Left forelimb (tissue), 1 donor: Measurements from ENCODE around the gene ANGPTL2.
A peak's percentile ranks its signal among the peaks of the same experiment; 100 is the strongest.

Experiments
- DNase-seq: peaks from one replicate; pipeline ENCODE4 v3.0.0-alpha.2; 2018; ENCODE audit warnings: low spot score

ANGPTL2 gene

DNA sequence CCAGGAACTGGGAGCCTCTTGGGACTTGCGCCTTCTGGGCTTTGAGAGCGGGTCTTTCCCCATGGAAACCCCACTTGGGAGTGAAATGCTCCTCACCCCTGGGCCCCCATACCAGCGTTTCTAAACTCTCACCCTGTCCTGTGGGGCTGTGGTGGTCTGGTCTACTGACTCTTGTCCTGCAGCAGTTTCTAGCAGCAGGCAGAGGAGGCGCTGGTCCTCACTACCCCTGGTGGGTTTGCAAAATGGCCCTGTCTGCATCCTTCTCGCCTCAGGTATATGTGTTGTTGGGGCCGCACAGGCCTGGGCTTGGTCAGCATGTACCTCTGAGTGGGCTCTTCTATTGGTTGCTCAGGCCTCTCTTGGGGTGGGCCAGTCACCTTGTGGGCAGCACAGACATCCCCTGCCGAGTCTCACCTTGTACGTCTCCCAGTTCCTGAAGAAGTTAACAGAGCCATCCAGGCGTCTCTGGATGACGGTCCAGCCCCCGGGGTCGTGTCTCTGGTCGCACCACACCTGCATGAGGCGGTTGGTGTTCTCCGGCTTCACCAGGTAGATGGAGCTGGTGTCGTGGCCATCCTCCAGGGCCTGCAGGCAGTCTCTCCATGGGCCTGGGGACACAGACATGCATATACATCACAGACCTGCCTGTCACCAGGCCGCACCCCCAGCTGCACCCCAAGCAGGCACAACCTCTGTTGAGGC, 29.0 kb downstream of the ANGPTL2 start:
- no peak for DNase-seq

DNA sequence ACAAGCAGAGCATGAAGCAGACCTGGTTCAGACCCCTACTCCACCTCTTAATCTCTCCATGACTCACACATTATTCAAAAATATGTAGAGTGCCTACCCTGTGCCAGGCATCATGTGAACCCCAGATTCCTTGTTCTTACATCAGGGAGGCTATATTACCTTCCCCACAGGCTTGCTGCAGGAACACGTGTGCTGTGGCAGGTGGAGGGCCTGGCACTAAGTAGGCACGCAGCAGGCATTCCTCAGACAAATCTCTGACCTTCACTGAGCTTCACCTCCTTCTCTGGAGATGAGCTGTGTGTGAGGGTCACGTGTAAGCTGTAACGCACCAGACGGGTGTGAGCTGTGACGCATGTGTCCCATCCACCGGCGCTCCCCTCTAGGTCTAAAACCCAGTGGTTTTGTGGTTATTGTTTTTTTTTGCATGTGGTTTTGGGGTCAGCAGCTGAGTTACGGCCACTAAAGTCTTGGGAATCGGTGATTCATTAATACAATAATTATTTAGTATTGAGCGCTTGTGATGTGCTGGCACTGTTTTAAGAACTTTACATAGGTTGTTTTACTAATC, 30.3 kb downstream of the ANGPTL2 start:
- DNase-seq: no peak

DNA sequence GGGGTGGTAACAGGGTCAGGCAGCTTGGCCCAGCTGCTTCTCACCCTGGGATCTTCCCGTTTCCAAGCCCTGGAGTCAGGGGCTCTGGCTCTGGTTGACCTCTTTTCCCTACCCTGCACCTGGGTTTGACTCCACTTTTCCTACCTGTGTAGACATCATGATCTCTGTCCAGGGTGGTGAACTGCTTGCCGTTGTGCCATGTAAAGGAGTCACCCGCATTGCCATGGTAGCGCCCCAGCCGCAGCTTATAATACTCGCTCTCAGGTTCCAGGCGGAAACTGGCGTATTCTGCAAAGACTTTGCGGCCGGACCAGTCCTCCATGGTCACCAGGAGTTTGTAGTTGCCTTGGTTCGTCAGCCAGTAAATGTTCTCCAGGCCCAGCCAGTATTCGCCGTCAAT, 30.9 kb downstream of the ANGPTL2 start:
- DNase-seq: peak; percentile 26

DNA sequence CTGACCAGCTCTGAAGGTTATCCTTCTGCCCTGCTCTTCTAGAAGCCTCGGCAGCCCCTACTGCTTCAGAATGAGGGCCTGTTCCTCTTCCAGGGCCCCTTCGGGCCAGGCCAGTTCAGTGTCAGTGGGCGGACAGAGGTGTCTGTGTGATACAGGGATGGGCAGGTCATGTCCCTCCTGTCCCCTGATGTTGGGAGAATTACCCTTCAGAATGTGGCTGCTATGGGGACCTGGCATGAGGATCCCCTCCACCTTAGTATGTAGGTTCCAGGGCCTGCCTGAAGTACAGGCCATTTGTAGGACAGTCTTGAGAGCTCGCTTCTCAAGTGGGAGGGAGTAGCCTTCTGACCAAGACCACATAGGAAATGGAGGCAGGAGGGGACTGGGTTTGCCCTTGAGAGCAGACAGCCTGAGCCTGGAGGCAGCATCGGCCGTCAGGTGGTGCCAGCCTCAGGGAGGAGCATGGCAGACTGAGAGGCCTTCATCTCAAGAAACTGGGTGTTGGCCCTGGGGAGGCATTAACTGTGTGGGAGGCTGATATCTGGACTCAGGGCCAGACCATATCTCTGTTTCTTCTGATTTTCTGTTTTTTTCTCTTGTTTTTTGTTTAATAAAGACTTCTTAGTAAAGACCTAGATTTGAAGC, 32.0 kb downstream of the ANGPTL2 start:
- peak; percentile 42 for DNase-seq

DNA sequence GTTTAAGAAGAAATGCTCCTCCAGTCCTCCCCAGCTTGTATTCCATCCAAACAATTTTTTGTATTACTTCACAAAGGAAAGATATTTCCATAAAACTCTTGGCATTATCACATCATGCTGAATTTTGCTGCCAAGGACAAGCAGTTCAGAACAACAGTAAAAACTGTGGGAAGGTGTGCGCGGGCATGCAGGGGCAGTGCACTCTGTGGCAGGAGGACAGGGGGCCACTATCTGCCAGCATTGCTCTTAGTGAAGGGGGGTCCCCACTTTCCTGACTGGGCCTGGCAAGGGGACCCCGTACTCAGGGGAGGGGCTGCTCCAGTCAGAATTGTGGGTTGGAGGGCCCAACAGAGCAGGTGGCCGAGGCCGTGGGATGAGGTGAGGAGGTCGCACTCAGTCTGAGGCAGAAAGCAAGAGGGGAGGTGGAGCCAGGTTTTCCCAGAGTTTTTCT, 32.8 kb downstream of the ANGPTL2 start:
- no peak for DNase-seq

DNA sequence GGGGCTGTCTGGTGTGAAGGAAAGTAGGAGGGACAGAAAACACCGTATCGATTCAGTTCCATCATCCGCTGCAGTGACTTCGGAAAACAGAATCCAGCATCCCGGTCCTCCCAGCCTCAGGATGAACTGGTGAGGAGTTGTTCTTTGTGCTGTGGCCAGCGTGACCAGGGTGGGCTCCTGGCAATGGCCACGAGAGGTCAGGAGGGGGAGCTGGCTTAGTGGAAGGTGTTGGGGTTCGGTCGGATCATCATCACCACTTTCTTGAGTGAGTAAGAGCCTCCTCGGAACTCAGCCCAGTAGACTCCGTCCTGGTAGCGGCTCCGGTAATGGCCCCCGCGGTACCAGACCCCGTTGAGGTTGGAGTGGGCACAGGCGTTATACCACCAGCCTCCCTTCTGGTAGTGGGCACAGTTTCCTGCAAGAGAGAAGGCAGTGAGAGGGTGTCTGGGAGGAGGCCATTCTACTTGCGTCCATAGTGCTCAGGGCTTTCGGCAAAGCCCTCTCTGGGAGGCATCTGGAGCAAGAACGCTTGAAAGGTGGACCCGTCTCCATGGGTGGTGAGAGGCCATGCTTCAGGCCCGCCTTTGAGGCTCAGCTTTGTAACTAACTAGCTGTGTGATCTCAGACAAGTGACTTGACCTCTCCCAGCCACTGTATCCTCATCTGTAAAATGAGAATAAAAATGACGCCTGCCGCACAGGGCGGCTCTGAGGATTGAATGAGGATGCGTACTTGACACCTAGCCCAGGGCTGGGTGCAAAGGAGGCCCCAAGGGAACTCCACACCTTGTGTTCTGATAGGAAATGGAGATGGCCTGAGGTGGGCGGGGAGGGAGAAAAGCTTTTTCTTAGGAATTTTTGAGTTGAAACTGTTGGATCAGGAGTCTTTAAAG, 33.5 kb downstream of the ANGPTL2 start:
- peak; percentile 56 for DNase-seq

DNA sequence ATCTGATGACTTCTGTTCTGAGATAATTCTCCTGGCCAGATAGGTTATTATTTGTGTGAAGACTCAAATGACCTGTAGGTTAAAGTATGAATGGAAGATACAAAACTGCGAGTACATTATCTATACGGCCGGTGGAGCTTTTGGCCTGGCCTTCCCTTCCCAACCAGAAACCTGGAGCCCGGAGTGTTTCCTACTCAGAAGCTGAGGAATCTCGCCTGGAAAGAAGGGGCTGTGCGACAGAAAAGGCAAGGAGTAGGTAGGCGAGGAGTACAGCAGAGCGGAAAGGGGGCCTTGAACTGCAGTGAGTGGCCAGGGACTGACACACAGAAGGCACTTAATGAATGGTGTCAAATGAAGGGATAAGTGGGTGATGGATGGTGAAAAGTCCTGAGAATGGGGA, 34.6 kb downstream of the ANGPTL2 start:
- DNase-seq: peak; percentile 3

DNA sequence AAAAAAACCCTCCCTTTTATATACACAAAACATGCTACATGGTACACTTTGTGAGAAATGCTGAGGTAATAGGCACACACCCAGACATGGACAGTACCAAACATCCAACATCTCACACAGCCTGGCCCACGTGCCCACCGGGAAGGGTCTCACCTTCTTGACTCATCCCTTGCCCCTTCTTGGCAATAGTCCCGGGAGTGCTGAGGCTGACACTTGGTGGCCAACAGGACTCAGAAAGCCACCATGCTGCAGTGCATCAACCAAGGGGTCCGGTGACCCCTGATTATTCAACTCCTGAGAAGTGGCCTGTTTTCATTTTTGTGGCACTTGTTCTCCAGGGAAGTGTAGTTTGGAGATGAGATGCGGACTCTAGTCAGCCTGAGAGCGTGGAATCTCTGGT, 35.0 kb downstream of the ANGPTL2 start:
- DNase-seq: peak; percentile 20

DNA sequence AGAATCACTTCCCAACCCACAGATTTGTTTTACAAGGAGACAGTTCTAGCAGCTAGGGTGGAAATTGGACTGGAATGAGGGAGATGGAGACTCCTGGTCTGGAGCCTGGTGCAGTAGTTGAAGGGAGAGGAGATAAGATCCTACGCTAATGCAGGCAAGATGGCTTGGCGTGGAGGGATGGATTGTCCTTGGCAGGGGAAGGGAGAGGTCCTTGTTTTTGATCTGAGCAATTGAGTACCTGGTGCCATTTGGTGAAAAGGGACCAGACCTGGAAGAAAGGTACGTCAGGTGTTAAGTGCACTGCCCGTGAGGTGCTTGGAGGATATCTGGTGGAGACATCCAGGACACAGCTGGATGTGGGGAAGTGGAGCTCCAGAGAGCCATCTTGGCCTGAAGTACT, 35.7 kb downstream of the ANGPTL2 start:
- DNase-seq: no peak

DNA sequence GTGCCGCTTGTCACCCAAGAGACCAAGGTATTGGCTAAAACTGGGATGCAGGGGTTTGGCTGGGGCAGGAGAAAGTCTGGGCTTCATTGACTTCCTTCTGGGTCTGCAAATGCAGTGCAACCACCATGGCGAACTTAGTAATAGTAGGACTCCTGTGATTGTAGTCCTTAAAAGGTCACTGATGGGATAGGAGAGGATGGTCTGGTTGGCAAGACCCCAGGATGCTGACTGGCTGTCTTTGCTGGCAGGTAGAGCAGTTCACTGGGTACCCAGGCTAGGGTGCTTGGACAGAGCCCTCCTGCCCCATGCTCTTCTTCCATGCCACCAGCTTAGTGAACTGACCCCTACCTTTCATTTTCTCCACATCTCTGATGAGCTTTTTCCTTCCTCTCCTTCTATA, 37.2 kb downstream of the ANGPTL2 start:
- DNase-seq: peak; percentile 15

DNA sequence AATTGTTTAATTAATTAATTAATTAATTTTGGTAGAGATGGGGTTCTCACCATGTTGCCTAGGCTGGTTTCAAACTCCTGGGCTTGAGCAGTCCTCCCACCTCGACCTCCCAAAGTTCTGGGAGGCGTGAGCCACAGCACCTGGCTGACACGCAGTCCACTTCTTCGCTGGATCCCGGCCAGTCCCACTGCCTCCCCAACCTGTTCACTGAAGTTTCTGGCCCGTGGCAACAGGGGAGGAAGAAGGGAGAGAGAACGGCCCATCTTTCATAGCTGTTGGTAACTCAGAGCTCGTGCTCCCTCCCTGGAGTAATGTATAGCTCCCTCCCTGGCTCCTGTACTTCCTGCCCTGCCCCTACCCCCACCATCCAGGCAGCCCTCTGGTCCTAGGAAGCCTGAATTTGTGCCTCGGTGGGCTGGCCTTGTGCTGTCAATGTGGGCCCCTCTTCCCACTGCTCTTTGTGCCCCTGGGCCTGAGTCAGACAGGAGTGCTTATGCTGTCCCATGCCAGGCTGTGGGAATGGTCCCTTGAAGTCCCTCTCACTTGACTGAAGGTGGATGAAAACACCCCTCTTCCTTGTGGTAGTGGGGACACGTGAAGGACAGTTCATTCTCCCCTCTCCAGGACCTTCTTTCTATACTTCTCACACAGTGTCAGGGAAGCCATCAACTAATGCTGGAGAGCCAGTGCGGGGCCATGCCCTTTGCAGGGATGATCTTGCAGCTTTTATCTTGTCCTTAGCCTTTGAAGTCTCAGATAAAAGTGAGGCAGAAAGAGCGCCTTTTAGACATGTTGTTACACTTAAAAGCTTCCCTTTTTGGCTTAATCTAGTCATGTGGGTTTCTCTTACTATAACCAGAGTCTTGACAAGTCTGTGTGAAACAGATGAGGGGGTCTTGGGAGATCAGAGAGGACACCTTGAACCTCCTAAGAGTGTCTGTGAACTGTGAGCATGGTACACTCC, 38.1 kb downstream of the ANGPTL2 start:
- peak; percentile 57 for DNase-seq

DNA sequence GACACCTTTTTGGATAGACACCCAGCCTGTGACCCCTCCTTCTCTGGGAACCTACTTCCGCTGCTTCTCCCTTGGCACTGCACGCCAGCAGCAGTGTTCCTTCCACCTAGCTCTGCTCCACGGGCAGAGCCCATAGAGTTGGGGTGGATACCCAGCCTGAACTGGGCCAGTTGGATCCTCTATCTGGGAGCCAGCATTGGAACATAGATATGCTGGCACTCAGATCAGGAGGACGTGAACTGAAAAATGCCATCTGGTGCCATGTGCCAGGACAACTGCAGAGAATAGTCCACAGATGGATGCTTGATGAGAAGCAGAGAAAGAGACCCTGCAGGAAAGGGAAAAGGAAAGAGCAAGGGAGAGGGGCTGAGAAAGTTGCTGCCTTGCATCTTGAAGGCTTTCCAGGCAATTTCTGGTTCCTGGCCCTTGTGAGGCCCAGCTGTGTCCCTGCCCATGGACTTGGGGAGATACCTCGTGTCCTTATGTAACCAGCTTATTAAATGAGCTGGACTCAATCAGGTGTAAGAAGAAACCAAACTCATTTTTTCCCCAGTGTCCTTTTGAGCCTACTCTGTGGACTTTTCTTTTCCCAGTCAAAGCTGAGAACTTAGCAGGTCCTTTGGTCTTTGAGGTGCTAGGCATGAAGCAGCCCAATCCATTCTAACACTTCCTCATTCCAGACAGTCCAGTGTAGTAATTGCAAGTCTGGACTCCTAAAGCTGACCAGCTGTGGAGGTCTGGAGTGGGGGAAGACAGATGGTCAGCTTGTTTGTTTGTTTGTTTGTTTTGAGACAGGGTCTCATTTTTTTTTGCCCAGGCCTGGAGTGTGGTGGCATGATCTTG, 39.1 kb downstream of the ANGPTL2 start:
- DNase-seq: peak; percentile 38

DNA sequence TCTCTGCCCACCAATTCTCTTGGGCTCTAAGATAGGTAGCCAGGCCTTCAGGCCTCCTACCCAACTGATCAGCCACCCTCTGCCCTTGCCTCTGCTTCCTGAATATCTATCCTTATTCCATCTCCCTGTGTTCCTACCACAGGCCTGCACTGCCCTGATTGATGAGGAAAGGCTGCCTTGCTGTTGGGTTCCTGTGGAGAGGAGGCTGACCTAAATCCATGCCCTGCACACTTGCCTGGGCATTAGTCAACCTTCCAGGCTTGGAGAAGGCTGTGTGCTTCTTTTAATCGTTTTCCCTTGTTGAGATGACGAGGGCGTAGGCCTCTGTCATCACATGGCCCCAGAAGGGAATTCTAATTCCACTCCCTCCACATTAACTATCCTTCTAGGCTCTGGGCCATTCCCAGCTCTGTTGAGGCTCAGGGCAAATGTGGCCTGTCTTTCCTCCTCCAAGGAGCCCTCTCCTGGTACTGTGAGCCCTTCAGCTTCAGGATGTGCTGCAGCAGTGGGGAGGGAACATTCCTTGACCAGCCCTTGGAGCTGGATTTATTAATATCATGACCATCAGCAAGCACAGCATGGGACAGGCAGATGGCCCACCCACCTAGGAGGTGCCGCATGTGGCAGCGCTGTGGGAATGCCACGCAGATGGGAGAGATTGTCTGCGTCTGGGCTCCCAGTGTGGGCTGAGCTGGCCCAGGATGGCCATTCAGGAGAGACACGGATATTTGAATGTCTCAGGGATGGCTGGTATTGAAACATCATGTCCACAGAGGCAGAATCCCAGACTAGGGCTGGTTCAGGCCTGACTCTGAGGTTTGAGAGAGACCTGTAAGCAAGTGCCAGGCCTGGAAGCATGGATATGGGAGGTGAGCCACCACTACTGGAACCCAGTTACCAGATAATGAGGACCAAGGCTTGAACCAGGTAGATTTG, 40.9 kb downstream of the ANGPTL2 start:
- DNase-seq: peak; percentile 4

DNA sequence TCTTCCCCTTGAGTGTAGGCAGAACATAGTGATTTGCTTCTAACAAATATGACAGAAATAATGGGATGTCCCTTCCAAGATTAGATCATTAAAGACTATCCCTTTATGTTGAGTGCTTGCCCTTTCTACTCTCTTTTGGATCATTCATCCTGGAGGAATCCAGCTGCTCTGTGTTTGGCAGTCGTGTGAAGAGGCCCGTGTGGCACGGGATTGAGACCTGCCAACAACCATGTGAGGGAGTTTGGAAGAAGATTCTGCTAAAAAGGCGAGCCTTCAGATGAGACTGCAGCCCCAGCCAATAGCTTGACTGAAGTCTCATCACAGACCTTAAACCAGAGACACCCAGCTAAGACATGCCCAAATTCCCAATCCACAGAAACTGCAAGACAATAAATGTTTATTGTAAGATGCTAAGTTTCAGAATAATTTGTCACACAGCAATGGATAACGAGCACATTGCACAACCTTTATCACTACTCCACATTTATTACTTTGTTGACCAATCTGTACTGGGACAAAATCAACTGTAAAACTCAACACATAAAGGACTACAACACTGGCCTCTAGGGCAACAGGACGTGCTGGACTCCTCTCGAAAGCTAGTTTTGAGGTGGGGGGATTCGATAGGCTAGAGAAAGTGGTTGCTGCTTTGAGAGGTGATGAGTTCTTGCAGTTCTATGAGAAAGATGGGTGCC, 42.8 kb downstream of the ANGPTL2 start:
- peak; percentile 56 for DNase-seq

DNA sequence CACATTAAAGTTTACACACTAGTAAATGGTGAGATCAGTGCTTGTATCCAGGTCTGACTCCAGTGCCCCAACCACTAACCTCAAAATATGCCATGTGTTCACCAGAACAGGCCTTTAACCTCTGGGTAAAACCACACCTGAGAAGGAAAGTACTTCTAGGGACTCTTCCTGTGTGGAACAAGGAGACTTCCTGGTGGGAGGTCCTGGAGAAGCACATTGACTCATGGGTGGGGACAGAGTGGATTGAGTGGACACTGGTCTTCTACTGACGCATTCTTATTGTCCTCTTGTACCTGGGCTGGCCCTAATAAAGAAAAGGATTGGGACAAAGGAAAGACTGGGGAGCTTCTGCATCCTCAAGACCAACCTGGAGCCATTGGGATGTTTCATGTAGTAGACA, 43.4 kb downstream of the ANGPTL2 start:
- peak; percentile 9 for DNase-seq

DNA sequence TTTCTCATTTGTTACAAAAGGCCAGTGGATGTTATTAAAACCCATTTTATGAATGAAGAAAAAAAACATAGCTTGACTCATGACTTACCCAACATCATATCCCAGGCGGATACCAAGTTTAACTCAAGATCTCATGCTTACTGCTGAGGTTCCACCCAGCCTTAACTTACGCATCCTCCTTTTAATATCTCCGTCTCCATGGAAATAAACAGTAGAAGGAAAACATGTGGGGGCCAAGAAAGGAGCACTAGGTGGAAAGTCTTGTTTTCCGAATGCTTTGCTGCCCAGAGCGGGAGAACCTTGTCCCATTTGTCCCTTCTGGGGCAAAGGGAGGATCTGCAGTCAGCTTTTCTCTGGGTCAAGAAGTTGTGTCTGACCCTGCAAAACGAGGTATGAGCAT, 44.1 kb downstream of the ANGPTL2 start:
- peak; percentile 37 for DNase-seq

DNA sequence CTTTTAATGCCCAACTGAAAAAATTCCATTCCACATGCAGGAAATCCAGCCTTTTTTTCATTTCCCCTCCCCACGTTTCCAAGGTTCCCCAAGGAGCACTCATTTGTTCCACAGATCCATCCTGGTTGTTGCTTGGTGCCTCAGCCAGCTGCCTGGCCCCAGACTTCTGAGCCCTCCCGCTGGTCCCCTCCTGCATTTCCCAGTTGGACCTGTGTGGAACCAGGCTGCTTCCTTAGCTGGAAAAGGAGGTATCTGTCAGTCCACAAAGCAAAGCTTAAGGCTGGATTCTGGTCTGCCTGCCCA, 44.8 kb downstream of the ANGPTL2 start:
- DNase-seq: peak; percentile 60

DNA sequence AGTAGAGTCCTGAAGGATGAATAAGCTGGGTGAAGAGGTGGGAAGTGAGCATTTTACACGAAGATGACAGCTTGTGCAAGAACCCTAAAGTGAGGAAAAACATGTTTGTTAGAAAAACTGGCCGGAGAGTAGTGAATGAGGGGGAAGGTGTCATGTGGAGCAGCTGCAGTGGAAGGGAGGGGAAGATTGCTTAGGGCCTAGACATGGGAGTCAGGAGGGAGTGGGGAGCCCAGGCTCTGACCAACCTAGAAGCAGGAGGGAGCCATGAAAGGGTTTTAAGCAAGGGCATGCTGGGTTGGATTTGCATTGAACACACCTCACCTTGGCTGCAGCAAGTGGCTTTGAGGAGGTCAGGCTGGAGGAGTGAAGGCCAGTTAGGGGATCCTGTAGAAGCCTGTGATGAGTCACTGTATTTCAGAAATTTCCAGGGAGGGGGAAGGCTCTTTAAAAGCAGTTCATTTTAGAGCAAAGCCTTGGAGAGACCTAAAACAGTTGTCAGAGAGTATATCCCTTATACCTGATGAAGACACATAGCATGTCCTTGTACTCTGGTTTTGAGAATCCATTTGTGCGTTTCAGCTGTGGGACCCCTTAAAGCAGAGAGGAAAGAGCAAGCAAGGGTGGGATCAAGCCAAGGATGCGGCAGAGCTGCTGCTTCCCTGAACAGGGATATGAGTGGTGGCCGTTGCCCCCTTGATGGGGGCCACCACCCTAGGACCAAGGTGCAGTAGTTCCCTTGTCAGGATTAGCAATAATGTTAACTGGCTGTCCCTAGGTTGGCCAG, 45.4 kb downstream of the ANGPTL2 start:
- peak; percentile 48 for DNase-seq
